ENCODE measurements around the gene ZBTB37.
"Not testable (repeated sequence)": the region's sequence is repeated elsewhere in the genome, so short reads cannot be mapped to it uniquely, and the experiment has no call there.

The ZBTB37 gene

DNA sequence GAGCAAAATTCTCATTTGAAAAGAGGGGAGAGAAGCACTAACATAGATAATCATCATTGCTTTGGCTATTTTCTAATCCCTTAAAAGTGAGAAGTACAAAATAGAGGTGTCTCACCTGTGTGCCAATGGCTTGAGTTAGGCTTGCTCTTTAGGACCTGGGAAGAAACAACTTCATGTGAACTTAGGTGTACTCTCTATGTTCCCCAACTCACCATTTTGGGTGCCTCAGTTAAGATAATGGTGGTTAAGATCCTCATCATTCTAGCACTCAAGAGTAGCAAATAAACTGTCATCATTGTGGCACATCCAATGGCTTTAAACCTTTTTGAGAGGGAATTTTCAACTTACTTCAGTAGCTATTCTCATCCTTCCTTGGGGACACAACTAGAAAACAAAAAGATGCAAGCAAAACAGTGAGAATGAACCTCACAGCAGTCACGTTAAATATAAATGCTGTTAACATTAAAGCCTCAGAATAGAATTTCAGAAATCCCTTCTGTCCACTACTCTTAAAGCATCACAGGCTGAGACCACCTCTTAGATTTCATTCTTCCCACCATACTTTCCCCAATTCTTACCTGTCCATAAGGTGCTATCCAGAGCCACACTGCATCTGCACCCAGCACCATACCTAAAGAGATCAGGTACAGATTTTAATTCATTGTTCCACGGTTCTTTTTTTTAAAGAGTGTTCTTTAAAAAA, 1.6 kb upstream of the ZBTB37 start:
- DNase-seq = no peak

- DNase-seq = no peak
These were observed 933 bp upstream of the ZBTB37 start for GRCh38 chr1:173867141-173867752.

DNA sequence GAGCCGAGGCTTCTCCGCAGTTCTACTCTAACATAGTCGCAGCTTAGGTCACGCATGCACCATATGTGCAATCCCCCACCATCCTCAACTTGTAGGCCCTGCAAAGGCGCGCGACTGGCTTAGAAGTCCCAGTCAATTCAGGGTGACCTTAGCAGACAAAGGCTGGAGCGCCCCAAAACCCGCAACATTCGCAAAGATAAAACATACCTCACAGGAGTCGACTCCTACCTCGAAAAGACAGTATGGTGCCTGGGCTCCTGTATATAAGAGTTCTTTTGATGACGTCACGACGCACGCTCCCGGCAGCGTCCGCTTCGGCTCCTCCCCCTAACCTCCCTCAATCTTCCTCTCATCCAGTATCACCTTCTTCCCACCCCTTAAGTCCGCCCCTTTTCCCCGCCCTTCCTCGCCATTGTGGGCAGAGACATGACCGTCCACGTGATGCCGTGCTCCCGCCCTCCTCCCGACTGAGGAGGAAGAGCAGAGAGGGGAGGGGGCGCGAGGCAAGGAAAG, 371 bp upstream of the ZBTB37 start, which contains the start of gene GAS5:
Gene GAS5, minus strand, starts transcription at position 237 of the 513 bp plus-strand sequence.
- DNase-seq = peak; percentile 99

GRCh38 chr1:173869021-173869359, 810 bp downstream of the ZBTB37 start:
- peak; percentile 35 for DNase-seq

DNA sequence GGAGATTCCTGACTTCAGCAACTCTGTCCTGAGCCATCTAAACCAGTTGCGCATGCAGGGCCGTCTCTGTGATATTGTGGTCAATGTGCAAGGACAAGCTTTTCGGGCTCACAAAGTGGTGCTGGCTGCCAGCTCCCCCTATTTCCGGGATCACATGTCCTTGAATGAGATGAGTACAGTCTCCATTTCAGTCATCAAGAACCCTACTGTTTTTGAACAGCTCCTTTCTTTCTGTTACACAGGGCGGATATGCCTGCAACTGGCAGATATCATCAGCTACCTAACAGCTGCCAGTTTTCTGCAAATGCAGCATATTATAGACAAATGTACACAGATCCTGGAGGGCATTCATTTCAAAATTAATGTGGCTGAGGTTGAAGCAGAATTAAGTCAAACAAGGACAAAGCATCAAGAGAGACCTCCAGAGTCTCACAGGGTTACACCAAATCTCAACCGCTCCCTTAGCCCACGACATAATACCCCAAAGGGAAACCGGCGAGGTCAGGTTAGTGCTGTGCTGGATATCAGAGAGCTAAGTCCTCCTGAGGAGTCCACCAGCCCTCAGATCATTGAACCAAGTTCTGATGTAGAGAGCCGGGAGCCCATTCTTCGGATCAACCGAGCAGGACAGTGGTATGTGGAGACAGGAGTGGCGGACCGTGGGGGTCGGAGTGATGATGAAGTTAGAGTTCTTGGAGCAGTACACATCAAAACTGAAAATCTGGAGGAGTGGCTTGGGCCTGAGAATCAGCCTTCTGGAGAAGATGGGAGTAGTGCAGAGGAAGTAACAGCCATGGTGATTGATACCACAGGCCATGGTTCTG, 2.3 kb downstream of the ZBTB37 start:
- no peak for DNase-seq

DNA sequence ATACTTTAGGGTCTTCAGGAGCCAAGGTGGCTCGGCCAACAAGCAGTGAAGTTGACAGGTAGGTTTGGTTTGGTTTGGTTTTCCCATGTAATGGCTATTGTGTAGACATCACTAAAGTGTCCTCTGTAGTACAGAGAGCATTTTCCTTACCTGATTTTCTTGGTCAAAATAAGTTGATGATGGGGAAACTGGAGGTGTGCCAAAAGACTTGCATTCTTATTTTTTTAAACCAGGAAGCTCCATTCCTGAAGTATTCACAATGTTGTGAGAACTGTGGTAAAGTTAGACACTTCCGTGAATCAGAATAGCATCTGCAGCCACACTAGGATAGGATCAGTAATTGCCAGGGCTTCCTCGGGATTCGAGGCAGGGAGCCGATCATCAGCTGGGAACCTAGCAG, 2.9 kb downstream of the ZBTB37 start:
- DNase-seq = no peak

DNA sequence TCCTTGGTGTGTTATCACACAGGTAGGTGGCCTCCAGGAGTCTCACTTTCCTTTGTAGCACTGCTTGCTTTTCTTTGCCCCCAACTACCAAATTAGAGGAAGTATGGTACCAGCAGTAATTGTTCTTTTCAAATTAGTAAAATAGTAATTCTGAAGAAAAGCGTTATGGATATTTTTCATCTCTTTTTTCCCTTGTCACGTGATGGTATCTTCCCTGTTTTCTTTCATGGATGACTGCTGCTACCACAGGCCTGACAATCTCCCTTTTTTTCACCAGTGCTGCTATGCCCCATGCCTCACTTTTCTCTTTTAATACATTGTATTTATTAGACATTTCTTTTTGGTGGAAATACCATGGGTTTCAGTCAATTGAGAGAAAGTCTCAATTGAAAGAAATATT, 3.3 kb downstream of the ZBTB37 start:
- no peak for DNase-seq

DNA sequence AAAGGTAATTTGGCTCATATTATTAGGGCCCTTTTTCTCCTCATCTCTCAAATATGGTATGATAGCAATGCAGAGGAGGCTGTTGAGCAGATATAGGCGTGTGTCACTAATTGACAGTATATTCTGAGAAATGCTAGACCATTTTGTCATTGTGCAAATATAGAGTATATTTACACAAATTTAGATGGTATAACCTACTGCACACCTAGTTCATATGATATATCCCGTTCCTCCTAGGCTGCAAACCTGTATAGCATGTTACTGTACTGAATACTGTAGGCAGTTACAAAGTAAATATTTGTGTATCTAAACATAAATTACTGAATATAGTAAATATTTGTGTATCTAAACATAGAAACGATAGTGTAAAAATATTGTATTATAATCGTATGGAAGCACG, 8.6 kb downstream of the ZBTB37 start:
- DNase-seq = no peak

DNA sequence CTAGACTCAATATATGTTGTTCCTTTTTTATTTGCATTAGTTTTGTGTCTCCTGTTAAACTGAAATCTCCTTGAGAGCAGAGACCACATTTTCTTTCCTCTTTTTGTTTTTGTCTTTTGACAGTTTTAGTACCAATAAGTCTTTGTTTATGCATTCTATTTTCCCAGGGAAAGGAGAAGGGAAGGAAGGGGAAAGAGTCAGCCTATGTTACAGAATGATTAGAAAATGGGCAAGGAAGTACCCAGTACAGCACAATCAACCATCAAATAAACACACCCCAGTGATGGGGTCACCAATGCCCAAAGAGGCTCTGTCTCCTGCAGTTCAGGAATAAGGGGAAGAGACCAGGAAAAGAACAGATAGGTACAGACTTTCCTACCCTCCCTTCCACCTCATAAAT, 10.1 kb downstream of the ZBTB37 start:
- DNase-seq = no peak

GRCh38 chr1:173881117-173881516, 12.9 kb downstream of the ZBTB37 start:
- not testable (repeated sequence) for DNase-seq

- DNase-seq = no peak
These were observed 16.5 kb downstream of the ZBTB37 start for GRCh38 chr1:173884701-173885100.

GRCh38 chr1:173886746-173887611, 18.8 kb downstream of the ZBTB37 start:
- no peak for DNase-seq

DNA sequence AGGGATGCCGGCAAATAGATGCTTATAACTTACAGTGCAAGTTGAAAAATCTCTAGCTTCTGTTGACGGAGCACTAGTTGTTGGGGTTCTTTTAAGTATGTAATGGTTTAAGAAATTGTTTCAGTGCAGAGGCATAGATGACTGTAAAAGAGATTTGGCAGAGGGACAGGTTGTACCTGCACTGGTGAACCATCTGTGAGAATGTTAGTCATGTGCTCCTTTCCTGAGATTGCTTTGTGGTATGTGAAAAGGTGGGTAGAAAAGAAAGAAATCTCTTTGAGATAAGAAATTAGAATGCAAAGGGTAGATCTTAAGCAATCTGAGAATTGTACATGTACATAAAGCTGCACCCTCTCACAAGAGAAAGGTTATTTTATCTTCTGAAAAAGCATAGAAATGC, 19.4 kb downstream of the ZBTB37 start:
- DNase-seq = no peak

- no peak for DNase-seq
These were observed 20.6 kb downstream of the ZBTB37 start for GRCh38 chr1:173888749-173889148.

- DNase-seq = no peak
These were observed 21.7 kb downstream of the ZBTB37 start for GRCh38 chr1:173889885-173890284.

GRCh38 chr1:173893611-173894010, 25.4 kb downstream of the ZBTB37 start:
- peak; percentile 42 for DNase-seq

DNA sequence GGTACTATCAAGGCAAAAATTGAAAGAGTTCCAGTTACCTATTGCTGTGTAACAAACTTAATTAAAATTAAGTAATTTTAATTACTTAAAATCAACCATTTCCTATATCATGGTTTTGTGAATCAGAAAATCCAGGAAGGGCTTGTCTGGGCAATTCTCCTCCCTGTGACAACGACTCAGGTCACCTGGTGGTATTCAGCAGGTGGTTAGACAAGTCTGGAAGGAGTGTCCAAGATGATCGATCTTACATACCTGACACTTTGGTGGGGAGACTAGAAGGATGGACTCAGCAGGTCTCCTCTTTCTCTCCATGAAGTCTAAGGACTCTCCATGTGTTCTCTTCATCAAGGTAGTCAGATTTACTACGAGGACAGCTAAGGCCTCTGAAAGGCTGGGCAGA, 26.0 kb downstream of the ZBTB37 start:
- no peak for DNase-seq

DNA sequence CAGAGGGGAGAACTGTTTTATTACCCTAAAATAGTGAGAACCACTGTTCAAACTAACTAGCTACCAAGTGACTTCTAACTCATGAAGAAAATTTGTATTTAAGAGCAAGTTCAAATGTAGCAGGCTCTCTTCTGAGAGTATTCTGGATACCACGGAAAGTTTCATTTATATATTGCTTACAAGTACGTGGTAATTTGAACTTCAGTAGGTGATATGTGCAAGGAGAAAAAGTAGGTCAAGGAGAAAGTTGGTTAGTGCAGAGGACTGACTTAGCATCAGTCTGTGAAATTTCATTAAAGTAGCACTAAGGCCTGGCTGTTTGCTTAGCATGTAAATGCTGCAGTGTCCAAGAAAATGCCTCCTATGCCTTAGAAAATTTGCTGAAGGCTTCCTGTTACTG, 32.2 kb downstream of the ZBTB37 start:
- no peak for DNase-seq

DNA sequence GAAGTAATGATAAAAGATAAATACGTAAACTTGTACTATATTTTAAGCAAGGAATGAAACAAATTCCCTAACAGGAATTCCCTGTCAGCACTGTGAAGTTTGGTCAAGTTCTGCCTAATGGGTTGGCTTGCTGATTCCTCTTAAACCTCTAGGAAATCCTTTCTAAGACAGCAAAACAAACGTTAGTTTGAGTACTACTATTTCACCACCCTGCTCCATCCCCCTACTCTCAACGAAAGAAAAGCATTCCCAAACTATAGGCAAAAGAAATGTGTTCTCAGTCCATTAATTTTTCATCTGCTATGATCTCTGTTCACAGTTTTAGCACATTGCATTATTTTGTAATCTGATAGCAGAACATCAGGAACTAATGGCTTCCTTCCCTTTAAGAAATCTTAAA, 32.8 kb downstream of the ZBTB37 start:
- DNase-seq = no peak

DNA sequence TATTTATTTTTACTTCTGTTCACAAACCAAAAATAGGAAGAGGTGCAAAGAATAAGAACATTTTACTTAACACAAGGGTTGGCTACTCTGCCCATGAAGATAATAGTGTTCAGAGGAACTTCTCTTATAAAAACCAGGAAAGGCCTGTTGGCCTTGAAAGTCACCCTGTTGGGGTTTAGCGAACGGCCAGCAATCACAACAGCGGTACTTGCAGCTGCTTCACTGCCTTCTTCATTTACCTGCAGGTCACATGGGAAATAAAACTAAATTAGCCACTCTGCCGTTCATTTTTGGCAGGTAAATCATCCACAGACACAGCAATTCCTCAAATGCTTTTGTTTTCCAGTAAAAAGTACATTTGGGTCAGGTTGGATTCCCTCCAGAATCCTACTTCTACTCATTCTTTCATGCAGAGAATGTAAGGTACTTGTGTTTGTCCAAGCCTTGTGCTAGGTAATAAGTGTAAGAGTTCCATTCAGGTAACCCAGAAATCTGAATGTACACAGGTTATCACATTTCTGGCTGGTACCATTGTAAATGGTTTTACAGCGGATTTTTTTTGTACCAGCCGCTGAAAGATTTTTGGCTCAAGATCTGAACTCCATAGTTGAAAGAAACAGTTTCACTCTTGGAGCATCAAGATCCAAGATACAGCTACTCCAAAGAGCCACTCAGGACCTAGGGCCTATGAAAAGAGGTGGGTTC, 35.8 kb downstream of the ZBTB37 start:
- DNase-seq = no peak

GRCh38 chr1:173913111-173913510, 44.9 kb downstream of the ZBTB37 start:
- no peak for DNase-seq

- DNase-seq = peak; percentile 26
These were observed 46.2 kb downstream of the ZBTB37 start for GRCh38 chr1:173914366-173914871.
